ENCODE results near the gene CPE.

The CPE gene

DNA sequence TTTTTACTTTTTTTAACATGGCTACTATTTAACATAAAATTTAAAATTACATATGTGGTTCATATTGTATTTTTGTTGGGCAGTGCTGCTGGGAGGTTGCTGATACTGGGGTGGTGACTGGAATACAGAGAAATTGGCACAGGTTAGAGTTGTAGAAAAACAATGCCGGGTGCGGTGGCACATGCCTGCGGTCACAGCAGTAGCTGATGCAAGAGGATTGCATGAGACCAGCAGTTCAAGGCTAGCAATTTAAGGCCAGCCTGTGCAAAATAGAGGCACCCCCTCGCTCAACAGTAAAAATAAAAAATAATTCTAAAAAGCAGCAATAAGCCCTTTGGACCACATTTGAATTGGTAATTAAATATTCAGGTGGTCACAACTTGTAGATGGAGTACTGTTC is 11.8 kb upstream of the CPE start:
- no peak for DNase-seq

GRCh38 chr4:165368114-165368513 is 10.7 kb upstream of the CPE start:
- DNase-seq: no peak

GRCh38 chr4:165368567-165368966 is 10.2 kb upstream of the CPE start:
- DNase-seq: no peak

- no peak for DNase-seq
These were observed 9.3 kb upstream of the CPE start for GRCh38 chr4:165369522-165369921.

- no peak for DNase-seq
These were observed 8.3 kb upstream of the CPE start for GRCh38 chr4:165370530-165370929.

- no peak for DNase-seq
These were observed 3.3 kb upstream of the CPE start for GRCh38 chr4:165375465-165375864.

DNA sequence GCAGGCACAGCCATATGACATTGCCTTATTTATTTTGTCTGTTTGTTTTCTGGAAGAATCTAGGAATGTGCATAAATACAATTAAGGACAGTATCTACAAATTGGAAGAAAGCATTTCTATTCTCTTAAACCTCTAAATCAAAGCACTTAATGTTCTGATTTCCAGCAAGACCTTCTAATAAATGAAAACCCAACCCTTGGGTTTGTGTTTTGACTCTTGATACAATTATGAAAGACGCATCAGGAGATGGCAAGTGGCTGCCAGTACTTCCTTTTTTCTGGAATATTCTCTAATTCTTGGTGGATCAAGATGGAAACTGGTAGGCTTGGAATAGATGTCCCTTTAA is 437 bp upstream of the CPE start:
- DNase-seq: no peak

GRCh38 chr4:165379678-165380064 is 863 bp downstream of the CPE start:
- peak; percentile 63 for DNase-seq

- no peak for DNase-seq
These were observed 2.0 kb downstream of the CPE start for GRCh38 chr4:165380805-165381204.

DNA sequence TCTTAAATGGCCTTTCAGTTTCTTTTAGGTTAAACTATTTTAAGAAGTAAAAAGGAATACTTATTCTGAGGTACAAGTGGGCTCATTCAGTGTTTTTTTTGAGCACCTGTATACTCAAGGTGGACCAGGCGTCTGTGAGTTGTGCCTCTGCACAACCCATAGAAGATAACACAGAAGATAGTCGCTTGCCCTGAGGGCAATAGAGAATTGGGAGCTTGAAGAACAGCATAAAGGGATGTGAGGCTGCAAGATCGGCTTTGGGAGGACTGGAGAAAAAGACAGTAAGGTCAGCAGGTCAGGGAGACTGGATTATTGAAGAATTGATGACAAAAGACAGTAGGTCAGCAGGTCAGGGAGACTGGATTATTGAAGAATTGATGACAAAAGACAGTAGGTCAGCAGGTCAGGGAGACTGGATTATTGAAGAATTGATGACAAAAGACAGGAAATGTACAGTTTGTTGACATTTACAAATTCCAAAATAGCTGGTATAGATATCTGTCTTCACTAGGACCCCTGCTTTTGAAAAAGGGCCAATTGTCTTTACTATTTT is 3.1 kb downstream of the CPE start:
- no peak for DNase-seq

GRCh38 chr4:165382640-165383039 is 3.8 kb downstream of the CPE start:
- DNase-seq: no peak

GRCh38 chr4:165383591-165384073 is 4.8 kb downstream of the CPE start:
- no peak for DNase-seq

- no peak for DNase-seq
These were observed 5.4 kb downstream of the CPE start for GRCh38 chr4:165384186-165384585.

- peak; percentile 45 for DNase-seq
These were observed 5.8 kb downstream of the CPE start for GRCh38 chr4:165384598-165384997.

GRCh38 chr4:165385126-165385525 is 6.3 kb downstream of the CPE start:
- no peak for DNase-seq

GRCh38 chr4:165386328-165386727 is 7.5 kb downstream of the CPE start:
- no peak for DNase-seq

DNA sequence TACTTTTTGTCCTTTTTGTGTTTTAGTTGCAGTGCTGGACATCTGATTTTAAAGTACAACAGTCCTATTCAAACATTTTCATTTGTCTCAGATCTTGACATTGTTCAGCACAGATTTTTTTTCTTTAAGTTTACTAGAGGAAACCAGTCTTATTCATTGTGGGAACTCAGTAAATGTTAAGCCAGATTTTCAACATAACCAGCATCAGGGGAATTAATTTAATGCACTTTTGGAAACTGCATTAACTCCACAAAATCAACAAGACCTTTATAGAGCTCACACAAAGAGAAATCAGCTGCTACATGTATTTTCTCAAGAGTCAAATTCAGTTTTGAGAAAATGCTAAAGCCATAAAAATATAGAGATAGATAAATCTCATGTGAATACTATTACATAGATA is 9.9 kb downstream of the CPE start:
- no peak for DNase-seq

- DNase-seq: no peak
These were observed 14.2 kb downstream of the CPE start for GRCh38 chr4:165393051-165393450.

DNA sequence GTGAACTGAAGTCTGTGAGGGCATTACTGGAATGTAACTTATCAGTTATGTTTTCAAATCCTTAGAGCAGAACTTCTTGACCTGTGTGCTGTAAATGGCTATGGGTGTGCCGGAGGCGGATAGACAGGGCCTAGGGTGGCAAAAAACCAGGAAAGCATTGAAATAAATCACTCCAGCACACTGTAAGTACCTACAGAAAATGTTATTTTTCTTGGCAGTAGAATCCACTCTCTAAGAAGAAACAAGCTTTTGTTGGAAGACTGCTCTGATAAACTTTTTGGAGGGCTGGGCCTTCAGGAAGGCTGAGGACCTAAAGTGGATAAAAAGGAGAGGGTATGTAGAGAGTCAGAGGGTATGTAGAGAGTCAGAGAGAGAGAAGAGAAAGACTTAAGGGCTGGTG is 14.9 kb downstream of the CPE start:
- DNase-seq: no peak

- DNase-seq: no peak
These were observed 15.5 kb downstream of the CPE start for GRCh38 chr4:165394275-165394674.

- DNase-seq: peak; percentile 97
These were observed 19.8 kb downstream of the CPE start for GRCh38 chr4:165398570-165398969.

- DNase-seq: no peak
These were observed 23.6 kb downstream of the CPE start for GRCh38 chr4:165402375-165402774.

GRCh38 chr4:165403048-165403447 is 24.2 kb downstream of the CPE start:
- no peak for DNase-seq

- peak; percentile 28 for DNase-seq
These were observed 24.8 kb downstream of the CPE start for GRCh38 chr4:165403637-165404036.

- DNase-seq: no peak
These were observed 25.3 kb downstream of the CPE start for GRCh38 chr4:165404080-165404479.

- DNase-seq: no peak
These were observed 25.9 kb downstream of the CPE start for GRCh38 chr4:165404696-165405095.
